NCI-H1092 (cell line): ENCODE data around the gene MLXIP.
"Not testable (repeated sequence)": the region's sequence is repeated elsewhere in the genome, so short reads cannot be mapped to it uniquely, and the experiment has no call there.

ENCODE experiments used
- DNase-seq: peaks from one replicate; lab custom pipeline; 2025; lab: John Stamatoyannopoulos, UW

MLXIP gene, protein sequence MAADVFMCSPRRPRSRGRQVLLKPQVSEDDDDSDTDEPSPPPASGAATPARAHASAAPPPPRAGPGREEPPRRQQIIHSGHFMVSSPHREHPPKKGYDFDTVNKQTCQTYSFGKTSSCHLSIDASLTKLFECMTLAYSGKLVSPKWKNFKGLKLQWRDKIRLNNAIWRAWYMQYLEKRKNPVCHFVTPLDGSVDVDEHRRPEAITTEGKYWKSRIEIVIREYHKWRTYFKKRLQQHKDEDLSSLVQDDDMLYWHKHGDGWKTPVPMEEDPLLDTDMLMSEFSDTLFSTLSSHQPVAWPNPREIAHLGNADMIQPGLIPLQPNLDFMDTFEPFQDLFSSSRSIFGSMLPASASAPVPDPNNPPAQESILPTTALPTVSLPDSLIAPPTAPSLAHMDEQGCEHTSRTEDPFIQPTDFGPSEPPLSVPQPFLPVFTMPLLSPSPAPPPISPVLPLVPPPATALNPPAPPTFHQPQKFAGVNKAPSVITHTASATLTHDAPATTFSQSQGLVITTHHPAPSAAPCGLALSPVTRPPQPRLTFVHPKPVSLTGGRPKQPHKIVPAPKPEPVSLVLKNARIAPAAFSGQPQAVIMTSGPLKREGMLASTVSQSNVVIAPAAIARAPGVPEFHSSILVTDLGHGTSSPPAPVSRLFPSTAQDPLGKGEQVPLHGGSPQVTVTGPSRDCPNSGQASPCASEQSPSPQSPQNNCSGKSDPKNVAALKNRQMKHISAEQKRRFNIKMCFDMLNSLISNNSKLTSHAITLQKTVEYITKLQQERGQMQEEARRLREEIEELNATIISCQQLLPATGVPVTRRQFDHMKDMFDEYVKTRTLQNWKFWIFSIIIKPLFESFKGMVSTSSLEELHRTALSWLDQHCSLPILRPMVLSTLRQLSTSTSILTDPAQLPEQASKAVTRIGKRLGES

DNA sequence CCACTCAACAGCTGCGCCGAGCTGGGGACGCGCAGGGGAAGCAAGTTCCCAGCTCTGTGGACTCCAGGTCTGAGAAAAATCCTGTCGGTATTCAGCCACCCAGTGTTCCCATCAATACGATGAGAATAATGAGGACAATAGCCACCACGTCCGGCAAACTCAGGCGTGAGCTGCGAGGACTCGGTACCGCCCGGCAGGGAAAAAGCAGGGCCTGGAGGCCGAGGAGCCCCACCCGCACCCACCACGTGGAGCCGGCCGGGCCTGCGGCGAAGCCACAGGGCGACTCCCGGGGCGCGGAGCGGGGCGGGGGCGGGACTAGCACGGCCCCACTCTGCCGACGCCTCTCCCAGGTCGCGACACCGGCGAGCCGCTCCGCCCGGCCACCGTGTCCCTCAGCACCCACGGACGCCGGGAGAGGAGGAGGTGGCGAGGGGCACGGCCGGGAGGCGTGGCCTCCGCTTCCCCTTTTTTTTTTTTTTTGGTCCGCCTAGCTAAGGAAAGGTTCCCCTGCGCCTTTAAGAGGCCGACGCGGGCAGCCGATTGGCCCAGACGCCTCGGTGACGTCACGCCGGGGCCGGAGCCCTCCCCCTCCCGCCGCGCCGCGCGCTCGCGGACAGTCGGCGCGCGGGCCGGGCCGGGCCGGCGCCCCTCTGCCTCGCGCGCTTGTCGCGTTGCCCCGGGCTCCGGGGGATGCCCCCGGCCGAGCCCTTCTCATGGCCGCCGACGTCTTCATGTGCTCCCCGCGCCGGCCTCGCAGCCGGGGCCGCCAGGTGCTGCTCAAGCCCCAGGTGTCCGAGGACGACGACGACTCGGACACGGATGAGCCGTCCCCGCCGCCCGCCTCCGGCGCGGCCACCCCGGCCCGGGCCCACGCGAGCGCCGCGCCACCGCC is at the start of gene MLXIP:
Gene MLXIP, plus strand, starts transcription at position 616 of the 892 bp plus-strand sequence. Its CDS starts 98 bp downstream, at position 714.
- peak; percentile 84 for DNase-seq

DNA sequence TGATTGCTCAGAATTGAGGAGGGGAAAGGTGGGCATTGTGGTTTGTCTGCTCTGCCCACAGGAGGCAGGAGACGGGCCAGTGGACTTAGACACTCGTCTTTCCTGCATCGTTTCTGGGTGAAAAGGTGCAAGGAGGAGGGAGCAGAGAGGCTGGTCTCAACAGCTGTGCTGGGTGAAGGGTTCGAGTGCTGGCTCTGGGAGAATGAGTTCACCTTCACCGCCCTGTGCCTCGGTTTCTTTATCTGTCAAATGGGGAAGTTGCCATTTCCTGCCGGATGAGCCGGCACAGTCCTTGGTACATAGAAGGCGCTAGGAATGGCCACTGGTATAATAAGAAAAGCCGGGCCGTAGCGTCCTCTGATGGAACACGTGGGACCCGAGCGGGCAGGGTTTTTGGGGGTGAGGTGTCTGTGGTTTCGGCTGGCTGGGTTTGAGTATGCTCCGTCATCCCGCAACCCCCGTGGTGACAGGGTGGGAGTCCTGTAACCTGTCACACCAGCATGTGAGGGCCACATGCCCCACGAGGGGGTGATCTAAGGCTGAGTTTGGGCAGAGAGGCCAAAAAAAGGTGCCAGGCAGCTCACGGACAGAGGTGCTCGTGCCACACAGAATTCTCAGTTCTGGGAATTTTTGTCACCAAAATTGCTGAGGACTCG is 49.5 kb upstream of the MLXIP start:
- no peak for DNase-seq

- no peak for DNase-seq
Measured at GRCh38 chr12:122029620-122030423, 48.7 kb upstream of the MLXIP start.

- DNase-seq = no peak
Measured at GRCh38 chr12:122030424-122031035, 48.0 kb upstream of the MLXIP start.

GRCh38 chr12:122031342-122032216 is 47.0 kb upstream of the MLXIP start:
- DNase-seq = no peak

- DNase-seq = no peak
Measured at GRCh38 chr12:122032580-122032979, 46.0 kb upstream of the MLXIP start.

DNA sequence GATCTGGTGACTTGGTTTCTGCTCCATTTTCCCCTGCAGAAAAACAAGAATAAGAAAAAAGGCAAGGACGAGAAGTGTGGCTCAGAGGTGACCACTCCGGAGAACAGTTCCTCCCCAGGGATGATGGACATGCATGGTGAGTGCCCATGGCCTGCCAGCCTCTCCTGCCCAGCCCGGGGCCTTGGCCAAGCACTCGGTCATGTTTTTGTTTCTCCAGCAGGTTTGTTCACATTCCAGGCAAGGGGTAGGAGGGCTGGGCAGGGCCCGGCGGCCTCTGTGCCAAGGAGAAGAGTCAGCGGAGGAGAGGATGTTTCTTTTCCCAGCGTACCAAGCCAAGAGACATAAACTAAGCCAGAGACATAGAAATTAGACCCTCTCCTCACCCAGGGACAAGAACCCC is 43.3 kb upstream of the MLXIP start:
- no peak for DNase-seq

DNA sequence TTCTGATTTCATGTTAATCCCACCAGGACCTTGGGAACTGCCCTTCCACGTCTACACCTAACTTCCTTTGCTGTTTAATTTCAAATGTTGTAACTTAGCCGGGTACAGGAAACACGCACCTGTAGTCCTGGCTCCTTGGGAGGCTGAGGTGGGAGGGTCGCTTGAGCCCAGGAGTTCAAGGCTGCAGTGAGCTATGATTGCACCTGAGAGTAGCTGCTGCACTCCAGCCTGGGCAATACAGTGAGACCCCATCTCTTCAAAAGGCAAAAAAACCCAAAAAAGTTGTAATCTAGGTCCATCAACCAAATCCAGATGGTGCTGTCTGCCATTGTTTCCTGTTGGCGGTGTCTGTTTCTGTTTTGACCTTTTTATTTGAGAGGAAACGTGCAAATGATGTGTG is 42.4 kb upstream of the MLXIP start:
- DNase-seq = no peak

DNA sequence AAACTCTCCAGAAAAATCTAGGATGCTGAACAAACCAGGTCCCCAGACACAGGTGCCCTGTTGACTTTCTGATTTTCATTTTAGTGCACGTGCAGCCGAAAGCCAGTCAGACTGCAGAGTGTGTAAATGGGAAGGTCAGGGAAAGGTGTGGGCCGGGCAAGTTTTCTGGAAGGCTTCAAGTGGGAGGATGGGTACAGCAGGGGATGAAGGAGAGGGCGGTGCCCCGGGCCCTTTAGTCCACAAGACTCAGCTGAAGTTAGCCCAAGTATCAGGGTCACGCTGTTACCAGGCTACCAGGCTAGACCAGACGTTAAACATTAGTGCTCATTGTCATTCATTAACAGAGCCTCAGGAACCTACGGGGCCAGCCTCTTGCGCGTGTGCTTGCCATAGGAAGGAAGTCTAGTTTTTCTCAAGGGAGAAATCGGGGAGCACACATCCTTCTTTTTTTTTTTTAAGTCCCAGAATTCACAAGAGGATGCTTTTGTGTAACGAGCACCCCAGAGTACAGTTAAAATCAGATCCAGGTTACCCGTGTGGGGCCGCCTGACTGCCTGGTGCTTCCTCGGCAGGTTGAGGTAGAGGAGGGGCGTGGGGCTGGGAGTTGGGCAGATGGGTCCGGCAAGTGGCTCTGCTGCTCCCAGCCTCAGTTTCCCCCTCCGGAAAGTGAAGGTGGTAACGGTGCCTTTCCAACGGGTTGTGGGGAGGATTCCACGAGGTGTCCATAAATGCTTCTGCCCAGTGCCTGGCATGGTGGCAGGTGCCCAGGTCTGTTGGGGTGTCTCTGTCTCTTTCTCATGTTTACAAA is 37.8 kb upstream of the MLXIP start:
- DNase-seq = no peak

DNA sequence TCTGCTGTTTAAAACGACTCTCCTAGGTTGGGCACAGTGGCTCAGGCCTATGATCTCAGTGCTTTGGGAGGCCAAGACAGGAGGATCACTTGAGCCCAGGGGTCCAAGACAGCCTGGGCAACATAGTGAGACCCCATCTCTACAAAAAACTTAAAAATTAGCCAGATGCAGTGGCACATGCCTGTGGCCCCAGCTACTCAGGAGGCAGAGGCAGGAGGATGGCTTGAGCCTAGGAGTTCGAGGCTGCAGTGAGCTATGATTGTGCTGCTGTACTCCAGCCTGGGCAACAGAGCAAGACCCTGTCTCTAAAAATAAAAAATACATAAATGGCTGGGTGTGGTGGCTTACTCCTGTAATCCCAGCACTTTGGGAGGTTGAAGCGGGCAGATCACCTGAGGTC is 37.1 kb upstream of the MLXIP start:
- not testable (repeated sequence) for DNase-seq

DNA sequence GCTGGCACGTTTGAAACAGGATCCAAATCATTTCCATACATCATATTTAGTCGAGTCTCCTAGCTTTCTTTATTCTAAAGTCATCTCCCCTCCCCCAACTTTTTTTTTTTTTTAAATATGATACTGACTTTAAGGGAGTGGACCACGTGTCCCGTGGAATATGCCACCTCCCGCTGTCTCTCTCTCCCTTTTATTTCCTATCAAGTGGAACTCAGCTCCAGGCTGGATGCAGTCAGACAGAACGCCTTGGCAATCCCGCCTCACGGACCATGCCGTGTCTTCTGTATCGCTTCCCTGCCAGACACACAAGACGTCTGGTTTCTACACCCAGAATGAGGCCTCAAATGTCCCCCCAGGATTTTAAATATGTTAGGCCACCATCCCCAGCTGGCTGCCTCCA is 35.6 kb upstream of the MLXIP start:
- DNase-seq = no peak

DNA sequence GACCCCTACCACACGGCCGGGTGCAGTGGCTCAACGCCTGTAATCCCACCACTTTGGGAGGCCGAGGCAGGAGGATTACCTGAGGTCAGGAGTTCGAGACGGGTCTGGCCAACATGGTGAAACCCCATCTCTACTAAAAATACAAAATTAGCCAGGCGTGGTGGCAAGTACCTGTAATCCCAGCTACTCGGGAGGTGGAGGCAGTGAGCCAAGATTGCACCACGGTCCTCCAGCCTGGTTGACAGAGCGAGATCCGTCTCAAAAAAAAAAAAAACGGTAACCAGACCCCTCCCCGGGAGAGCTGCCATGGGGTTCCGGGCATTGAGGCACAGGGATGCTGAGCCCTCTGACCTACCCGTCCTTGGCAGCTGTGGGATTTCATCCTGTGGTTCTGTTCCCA is 35.1 kb upstream of the MLXIP start:
- no peak for DNase-seq

DNA sequence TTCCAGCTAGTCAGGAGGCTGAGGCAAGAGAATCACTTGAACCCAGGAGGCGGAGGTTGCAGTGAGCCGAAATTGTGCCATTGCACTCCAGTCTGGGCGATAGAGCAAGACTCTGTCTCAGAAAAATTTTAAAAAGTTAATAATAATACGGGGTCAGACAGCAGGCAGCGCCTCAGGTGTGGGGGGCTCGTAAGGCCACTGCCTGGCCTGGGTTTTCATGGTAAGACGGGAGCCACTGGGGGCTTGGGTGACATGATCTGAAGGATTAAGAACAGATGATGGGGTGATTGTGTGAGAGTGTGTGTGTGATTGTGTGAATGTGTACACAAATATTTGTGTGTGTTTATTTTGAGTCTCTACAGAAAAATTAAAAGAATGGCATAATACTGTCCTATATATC is 33.3 kb upstream of the MLXIP start:
- DNase-seq = no peak

- no peak for DNase-seq
Measured at GRCh38 chr12:122046145-122046544, 32.4 kb upstream of the MLXIP start.

GRCh38 chr12:122048151-122048550 is 30.4 kb upstream of the MLXIP start:
- no peak for DNase-seq

GRCh38 chr12:122049827-122050226 is 28.7 kb upstream of the MLXIP start:
- DNase-seq = no peak

GRCh38 chr12:122050706-122051105 is 27.9 kb upstream of the MLXIP start:
- no peak for DNase-seq

- no peak for DNase-seq
Measured at GRCh38 chr12:122051231-122051876, 27.2 kb upstream of the MLXIP start.
